GM19395 (cell line): Measurements from ENCODE around the gene TBX19.

Experiments
- ATAC-seq: cut with Tn5 transposase; IDR thresholded peaks from one replicate; pipeline ENCODE4 v1.9.1; 2021; ENCODE audit warnings: mild to moderate bottlenecking, moderate library complexity; ENCODE audit not compliant: unreplicated experiment

Gene TBX19

DNA sequence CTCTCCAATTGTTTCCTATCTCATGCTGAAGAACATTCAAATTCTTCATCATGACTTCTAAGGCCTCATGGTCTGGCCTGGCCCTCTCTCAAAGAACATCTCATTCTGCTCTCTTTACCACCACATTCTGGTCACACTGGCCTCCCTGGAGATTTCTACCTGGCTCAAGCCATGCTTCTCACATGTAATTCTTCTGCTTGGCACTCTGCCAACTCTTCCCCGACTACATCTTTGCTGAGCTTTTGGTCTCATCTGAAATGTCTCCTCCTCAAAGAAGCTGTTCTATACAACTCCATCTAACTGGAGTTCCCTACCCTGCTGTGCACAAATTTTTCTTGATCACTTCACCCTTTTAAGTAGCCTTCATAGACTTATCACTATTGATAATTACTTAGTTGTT is 1.4 kb upstream of the TBX19 start:
- no peak for ATAC-seq

DNA sequence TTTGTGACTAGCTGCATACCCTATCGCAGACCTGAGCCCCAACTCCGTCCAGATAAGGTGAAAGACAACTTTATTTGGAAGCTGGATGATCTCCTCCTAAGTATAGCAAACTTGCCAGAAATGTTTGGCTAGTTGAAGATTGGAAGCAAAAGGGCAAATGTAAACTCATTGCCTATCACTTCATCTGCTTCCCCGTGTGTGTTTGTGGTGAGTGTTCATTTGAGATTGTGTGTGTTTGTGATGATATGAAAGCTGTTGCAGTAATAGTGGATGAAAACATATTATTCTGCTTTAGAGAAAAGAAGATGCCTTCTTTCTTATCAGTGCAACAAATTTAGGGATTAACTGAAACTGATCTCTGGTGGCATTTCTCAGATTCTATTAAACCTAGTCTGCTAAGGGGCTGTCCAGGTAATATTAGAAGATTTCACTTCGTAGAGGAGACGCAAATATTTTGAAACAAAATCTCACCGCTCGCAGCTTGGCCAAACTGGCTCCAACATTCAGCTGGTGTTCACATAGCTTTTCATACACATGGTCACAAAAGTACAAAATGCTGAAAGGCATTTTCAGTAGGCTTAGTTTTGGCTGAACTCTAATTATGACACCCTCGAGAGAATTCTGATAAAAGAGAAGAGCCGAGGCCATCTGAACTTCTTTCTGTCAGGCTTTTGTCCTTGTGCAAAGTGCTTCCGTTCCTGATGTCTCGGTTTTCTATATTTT is 1.1 kb downstream of the TBX19 start:
- no peak for ATAC-seq

DNA sequence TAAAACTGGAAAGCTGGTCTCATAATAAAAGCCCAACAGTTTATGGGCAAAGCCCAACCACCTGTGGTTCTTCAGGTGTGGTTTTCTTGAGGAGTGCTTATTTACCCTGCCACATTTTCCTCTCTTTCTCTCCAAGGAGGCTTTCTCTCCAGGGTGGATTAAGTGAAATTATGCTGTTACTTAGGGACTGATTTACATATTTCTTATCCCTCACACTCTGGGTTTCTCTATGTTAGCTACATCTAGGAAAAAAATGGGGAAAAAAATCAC is 4.8 kb downstream of the TBX19 start:
- no peak for ATAC-seq

DNA sequence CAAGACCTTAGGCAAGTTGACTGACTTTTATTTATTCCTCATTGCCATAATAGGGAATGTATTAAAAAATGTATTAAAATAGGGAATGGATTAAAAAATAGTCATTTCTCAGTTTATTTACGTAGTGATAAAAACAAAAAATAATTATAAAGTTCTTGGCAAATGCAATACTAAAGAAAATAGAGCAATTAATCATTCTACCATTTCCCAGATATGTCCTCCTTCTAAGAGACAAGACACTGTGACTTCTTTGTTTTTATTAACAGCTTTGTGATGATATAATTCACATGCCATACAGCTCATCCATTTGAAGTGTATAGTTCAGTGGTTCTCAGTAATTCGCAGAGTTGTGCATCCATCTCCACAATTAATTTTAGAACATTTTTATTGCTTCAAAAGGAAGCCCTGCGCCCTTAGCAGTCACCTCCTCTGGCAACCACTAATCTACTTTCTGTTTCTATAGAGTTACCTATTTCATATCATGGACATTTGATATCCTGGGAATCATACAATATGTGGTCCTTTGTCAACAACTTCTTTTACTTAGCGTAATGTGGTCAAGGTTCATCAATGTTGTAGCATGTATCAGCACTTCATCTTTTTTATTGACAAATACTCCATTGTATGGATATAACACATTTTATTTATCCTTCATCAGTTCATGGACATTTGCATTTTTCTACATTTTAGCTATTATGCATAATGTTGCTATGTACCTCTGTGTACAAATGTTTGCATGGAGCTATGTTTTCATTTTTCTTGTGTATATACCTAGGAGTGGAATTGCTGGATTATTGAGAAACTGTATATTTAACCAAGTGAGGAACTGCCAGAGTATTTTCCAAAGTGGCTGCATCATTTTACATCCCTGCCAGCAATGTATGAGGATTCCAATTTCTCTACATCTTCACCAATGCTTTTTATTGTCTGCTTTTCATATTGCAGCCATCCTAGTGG is 5.6 kb downstream of the TBX19 start:
- no peak for ATAC-seq

GRCh38 chr1:168287237-168287664 is 6.6 kb downstream of the TBX19 start:
- no peak for ATAC-seq

- no peak for ATAC-seq
These were observed 7.8 kb downstream of the TBX19 start for GRCh38 chr1:168288311-168289052.

- no peak for ATAC-seq
These were observed 10.7 kb downstream of the TBX19 start for GRCh38 chr1:168291222-168291837.

GRCh38 chr1:168293356-168293755 is 12.7 kb downstream of the TBX19 start:
- no peak for ATAC-seq

DNA sequence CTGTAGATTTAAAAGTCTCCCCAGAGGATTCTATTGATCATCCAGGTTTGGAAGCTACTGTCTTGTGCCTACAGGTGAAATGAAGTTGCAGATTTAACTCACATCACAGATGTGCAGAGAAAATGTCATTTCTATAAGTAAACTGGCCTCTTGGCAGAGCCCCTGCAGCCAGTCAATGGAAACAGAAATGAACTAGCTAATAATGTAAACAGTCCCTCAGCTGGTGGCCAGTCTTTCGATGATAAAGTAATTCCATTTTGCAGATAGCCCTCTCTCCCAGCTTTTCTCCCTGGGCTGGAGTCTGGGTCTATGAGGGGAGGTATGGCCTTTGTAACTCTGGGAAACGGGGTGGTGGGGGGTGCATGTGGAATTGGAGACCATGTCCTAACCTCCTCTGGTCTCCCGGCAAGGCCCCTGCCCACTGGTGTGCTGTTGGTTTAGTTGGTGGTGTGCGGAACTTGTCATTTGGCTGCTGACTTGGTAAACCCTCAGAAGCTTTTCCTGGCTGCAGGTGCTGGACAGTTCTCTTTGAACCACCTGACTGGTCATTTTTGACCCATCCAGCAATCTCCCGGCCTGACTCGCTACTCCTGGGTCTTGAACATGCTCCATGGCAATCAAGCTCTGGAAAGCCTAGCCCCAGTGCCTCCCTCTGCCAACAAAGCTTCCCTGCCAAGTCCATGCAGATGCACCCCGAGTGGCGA is 14.9 kb downstream of the TBX19 start:
- no peak for ATAC-seq

DNA sequence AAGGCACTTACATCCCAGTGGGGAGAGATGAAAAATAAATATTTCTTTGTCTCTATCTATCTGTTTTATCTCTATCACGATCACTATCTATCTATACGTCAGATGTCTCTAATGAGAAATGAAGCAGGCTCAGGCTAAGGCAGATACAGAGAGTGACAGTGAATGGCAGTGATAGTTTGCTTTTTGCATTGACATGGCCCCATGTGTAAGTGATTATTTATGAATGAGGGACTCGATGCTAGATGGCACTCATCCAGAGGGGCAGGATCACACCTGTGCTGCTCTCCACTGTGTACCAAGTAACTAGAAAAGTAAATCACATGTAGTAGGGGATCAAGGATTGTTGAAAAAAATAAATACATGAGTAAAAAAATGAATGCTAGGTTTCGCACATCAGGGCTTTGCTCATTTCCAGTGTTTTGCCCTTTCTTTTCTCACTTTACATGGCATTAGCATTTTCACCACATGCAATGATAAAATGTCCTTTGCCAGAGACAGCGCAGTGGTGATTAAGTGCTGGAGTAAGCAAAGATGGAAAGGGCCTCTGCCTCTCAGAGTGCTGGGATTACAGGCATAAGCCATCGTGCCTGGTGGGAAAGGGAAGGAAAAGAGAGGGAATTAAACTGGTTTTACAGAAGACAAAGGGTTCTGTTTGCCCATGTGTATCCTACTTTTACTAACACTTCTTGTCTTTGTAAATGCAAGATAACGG is 16.5 kb downstream of the TBX19 start:
- no peak for ATAC-seq

DNA sequence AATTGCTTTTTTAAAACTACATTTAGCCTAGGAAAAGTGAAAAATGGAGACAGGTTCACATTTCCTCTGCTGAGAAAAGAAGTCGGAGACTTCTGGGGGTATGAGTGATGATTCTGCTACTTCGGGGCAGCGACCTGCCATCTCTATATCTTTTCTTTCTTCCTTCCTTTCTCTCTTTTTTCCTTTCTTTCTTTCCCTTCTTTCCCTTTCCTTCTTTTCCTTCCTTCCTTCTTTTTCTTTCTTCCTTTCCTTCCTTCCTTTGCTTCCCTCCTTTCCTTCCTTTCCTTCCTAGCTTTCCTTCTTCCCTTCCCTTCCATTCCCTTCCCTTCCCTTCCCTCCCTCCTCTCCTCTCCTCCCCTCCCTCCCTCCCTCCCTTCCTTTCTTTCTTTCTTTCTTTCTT is 17.8 kb downstream of the TBX19 start:
- ATAC-seq, result no peak

DNA sequence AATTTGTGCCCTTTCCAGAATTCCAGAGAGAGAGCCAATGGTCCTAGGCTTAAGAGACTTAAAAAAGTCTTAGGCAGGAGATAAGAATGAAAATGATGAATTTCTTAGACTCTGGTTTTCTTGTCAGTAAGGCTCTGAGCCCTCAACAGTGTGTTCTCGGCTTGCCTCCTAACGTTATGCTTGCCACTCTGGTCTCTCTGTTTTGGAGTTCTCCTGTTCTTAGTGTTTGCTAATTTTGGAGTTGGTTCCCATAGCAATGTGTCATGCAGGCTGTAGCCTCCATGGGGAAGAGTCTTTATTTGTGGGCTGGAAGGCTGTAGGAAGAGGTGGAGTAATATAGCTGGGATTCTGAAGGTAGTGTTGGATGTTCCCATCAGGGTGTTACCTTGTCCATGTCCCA is 19.9 kb downstream of the TBX19 start:
- no peak for ATAC-seq

- no peak for ATAC-seq
These were observed 21.1 kb downstream of the TBX19 start for GRCh38 chr1:168301664-168302320.

- no peak for ATAC-seq
These were observed 23.3 kb downstream of the TBX19 start for GRCh38 chr1:168303716-168304540.

DNA sequence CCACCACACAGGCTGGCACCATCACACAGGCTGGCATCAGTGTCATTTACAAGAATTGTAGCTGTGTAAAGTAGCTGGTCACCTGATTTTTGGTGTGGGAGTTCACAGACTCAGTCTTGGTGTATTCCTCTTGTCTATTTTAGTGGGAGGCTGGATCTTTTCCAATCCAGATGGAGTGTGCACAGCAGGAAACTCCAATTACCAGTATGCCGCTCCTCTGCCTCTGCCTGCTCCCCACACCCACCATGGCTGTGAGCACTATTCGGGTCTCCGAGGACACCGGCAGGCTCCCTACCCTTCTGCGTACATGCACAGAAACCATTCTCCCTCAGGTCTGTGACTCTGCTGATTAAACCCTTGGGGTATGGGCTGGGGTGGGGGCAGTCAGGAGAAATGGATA is 24.2 kb downstream of the TBX19 start:
- no peak for ATAC-seq

- no peak for ATAC-seq
These were observed 32.3 kb downstream of the TBX19 start for GRCh38 chr1:168312718-168313604.

DNA sequence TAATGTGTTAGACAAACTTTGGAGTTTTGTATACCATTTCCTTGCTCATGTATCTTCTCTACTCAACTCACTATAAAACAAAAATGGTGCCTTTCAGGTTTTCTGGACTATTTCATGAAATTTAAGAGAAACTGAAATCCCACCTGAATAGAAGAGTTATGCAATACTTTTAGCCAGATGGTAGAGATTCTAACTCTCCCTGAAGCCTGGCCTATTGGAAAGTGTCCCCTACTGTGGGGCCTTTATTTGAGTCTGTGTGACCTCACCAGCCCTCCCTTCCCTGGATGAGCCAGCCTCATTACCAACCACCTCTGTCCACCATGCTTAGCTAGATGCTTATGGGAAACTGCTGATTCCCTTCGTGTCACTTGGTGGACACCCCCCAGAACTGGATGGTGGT is 35.5 kb downstream of the TBX19 start:
- no peak for ATAC-seq

DNA sequence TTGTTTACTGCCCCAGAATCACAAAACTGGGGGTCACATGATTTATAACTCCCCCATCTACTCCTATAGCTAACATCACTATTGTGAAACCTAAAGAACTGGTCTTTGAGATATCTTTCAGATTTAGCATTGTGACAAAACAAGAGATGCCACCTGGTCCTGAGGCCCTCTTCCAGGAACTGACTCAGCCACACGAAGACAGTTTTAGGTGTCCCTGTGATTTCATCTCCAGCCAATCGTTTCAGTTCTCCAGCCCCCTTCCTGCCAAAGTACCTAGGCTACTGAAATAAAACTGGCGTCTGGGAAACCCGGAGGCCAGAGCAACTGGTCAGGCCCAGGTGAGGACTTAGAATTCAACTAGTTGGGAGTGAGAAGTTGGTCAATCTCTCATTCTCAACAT is 36.6 kb downstream of the TBX19 start:
- ATAC-seq, result no peak
